Stimulated activated CD4-positive, alpha-beta T cell treated with anti-CD3 and anti-CD28 coated beads, Interleukin-4, amount 100 ng/mL, for 48 hours (primary cell): ENCODE measurements around the gene EFNA5.

Source experiments
- DNase-seq, 2 donors: peaks; one replicate each; pipeline ENCODE4 v3.0.0-alpha.2; 2020; ENCODE audit warnings: low read depth in 2 of 2

The EFNA5 gene

DNA sequence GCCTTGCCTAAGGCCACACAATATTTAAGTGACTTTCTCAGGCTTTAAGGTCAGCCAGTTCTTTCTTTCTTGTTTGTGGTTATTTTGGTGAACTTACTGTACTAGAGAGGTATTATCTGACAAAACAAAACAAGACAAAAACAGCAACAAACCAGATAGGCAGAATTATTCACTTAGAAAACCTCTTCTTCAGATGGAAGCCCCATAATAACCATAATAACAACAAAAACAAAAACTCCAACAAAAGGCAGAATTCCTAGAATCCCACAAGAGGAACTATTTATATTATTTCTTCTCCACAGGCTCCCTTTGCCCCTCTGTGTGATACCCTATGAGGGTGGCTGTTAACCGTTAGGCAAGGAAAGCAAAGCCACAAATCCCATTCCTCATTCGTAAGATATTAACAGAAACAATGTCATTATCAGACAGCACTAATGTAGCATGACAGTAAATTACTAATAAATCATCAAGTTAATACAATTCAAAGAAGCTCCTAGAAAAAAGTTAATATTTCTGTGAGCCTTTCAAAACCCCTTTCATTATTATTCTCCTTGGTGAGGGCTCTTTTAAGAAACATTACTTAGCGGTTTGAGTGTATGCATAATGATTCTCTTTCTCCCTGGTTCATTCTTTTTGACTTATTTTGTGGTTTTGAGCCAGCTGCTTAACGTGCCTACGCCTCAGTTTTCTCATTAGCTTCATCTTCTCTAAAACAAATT, 274.9 kb downstream of the EFNA5 start:
- no peak for DNase-seq

DNA sequence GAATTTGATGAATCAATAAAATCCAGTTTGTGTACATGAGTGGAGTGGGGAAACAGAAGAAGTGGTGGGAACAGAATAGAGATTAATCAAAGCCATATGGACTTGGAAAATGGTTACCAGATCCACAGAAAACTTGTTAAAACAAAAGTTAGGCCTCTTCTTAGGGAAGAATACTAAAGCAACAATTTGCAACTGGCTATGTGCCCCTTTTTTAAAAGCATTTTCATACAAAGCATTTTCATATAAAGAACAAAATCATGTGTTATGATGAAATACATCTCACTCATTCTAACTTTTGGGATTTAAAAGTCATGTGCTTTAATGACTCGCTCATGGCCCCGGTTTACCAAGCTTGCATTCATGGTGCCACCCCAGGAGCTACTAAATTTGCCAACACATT, 276.9 kb downstream of the EFNA5 start:
- DNase-seq = no peak

DNA sequence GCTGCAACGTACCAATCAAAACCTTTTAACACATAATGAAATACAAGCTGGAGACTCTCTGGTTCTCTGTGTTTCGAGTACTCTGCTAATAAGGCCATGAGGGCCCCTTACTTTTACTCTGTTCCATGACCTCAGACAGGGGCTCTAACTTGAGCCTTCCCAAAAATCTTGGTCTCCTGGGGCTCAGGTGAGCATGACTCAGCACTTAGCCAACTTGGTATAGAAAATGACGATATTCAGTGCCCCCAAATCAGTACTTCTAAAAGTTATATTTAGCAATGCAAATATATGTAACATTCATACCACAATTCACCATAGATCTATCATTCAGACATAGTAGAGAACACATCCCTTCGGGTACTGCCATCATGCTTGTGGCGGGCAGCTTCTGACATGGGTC, 278.9 kb downstream of the EFNA5 start:
- no peak for DNase-seq

DNA sequence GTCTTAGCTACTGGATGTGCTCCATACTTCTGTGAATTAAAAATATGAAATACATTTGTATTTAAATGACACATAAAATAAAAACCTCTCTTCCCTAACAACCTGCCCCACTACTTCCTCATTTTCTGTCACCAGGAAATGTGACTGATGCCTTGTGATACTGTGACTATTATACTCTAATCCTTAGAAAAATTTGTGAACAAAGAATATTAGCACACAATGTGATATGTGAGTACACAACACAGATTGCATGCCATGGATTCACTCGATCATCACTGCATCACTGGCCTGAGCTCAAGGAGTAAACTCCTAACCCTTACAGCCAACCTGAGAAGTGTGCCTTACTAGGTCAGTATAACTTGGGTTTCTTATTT, 281.0 kb downstream of the EFNA5 start:
- DNase-seq = no peak

DNA sequence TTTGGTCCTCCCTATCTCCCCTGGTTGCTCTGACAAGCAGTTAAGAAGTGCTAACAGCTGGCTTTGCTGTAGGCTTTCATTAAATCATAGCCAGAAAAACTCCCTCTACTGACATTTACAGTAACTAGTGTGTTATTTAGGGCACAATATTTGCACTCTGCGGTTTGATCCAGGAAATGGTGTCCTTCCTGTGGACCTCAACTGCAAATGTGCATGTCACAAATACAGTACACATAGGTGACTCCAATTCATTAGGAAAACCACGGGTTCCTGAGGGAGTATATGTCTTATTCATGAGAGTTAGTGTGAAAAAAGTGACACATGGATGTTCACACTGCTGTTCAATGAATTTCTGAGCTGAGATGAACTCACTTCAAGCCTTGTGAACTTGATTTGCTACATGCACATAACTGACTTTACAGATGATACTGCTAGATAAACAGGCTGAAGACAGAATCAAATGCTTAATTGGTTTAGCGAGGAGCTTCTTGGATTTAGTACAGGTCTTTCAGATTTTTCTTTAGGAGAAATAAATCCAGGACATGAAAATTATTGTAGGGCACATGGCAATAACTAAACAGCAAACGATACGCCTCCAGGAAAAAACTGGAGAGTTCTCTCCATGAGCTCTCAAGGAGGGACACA, 281.5 kb downstream of the EFNA5 start:
- DNase-seq = no peak

DNA sequence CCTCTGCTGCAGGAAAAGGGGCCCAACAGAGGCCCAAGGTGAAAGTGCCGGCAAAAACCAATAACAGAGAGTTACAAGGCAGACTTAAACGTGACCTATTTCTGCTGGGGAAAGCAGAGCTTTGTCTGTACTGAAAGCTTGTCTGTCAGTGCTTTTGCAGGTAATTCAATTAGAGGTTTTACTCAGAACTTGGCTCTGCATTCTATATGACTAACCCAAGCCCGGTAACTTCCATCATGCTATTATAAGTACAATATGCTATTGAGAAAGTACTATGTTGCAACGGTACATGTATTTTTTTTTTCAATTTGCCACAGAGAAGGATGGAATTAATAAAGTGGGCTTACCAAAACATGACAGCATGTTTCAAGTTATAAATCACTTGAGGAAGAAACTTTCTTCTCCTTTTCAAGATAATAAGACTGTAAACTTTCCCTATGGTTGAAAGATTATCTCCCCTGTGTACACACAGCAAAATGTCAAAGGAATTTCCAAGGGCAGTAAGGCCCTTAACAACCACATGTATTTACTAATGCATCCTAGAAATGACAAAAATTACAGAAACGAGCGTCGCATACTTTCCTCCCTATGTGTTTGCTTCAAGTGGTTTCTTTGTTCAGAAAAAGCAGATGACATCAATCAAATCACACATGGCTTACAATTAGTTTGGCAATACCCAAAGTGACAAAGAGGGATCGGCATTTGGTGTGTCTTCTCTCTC, 282.4 kb downstream of the EFNA5 start:
- DNase-seq = no peak

DNA sequence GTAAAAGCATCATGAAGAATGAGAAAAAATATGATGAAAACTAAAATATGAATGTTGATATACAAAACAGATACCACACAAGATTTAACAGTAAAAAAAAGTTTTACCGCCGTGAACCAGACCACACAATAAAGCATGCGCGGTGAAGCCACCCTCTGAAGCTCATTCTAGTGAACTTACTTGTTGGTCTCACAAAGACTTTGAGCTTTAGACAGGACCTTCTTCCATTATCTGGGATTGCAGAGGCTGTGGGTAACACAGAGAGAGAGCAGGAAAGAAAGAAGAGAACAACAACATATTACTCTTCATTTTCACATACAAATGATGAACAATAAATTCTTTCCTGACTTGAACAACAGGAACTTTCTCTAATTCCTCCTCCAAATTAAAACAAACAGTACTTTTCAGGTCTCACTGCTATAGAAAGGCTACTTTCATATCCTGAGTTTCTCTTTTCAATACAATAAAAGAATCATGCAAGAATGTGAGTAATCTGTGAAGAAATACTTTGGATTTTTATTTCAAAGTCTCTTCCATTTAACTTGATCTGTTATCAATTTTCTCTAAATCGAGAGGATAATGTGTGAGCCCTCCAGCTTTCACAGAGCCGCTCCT, 283.1 kb downstream of the EFNA5 start:
- DNase-seq = no peak

DNA sequence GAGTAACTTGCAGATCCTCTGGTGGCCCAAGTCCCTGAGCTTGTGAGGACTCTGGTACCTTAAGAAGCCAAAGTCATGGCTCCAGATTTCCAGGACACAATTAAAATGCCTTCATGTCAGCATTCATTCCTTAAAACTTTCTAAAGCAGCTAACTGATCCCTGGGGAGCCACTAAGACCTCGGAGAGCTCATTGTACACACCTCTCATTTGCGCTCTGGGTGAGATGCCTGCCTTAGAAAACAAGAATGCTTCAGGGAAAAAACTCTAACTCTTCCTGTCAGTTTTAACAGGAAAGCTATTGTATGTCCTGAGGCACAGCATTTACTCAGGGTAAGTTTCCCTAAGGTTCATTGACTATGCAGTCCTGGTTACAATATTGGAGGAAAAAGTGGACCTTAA, 285.0 kb downstream of the EFNA5 start:
- no peak for DNase-seq

DNA sequence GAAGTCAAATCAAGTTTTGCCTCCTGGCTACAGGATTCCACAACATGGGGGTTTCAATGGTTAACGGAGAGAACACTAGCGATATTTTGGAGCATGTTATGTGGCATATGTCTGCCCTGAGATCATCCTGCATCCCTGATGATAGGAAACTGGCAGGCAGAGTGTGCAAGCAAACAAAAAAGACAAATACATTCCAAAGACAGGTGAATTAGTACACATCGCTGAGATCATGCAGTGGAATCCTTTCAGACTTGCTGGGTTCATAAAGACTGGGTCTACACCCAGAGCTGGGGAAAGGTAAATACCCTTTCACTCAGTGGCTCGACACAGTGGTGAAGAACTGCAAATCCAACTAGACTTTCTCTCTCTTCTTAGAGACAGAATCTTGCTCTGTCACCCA, 286.5 kb downstream of the EFNA5 start:
- DNase-seq = no peak

DNA sequence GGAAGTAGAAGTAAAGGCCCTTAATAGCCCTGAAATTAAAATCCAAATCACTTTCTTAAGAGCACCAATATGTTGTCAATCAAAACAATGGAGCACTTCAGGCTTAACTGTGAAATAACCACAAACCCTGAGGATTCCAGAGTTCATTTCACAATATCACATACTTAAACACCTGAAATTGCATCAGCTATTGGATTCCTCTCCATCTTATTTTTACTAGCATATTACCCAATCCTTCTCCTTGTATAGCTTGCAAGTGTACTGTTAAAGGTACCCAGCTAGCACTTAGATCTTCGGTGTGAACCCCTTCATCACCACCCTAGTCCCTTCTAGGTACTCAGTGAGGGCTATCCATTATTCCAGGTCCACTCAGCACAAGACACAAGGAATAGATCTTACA, 287.3 kb downstream of the EFNA5 start:
- no peak for DNase-seq

DNA sequence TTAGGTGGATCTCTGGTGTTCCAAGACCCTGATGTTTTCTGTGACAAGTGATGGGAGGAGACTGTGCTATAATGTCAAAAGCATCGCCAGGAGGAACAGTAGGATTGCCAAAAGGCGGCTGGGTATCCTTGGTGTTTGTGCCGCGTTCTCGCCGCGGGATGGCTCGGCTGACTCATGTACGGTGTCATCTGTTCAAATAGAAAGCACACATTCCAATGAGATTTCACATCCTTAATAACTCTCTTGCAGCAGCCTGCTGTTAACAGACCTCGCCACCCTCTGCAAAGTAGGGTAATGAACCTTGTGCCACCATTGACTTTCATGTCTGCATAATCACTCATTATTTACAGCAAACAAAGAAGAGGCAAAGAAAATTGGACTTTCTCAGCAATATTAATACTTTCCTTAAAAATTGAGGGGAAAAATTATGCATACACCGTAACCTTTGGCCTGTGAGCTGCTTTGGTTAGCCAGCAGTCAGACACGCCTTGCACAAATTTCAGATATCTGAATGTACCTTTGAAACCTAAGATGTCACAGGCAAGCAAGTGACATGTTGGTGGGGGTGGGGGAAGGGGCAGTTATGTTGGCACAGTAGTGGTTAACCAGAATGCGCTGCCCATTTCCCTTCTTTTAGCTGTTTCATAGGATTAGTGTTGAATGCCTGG, 289.4 kb downstream of the EFNA5 start:
- no peak for DNase-seq

DNA sequence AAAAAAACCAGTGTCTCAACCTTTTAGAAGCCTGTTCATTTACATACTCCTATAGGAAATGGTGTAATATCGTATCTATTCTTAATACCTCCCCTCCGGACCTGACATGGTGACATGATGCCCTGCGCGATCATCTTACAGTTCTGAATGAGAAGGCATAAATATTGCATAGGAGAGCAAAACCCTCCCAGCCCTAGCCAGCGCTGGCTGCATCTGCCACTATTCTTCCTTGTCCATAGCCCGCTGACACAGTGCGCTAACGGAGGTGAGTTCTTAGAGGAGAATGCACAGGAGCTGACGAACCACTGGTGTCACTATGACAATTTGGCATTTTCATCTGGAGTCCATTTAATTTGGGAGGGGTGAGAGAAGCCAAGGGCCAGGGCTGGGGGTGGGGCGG, 290.1 kb downstream of the EFNA5 start:
- no peak for DNase-seq

DNA sequence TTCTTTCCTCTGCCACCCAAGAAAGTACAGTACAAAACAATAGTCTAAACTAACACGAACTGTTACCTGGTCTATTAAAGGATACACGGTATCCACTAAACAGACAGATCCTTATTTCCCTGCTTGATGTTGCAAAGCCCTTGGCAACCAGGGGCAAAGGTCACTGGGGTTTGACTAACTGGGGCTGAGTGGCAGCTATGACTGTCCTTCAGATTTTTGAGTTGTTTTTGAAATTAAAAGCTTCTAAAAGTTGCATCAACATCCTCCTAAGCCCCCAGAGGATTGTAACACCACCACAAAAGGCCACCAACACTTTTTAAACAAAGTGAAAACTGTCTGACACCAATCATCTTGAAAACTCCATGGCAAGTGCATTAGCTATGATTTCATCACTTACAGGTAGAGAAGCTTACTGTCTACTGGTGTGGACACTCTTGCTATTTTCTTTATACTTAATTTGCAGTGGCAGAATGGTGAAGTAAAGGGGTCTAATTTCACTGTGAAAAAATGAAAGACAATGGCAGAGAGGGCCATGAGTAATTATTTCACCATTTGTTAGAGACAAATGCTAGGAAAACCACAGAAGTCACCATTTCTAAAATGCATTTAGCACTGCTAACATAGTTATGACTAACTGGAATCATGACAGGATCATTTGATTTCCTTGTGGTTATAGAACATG, 292.4 kb downstream of the EFNA5 start:
- DNase-seq = no peak

DNA sequence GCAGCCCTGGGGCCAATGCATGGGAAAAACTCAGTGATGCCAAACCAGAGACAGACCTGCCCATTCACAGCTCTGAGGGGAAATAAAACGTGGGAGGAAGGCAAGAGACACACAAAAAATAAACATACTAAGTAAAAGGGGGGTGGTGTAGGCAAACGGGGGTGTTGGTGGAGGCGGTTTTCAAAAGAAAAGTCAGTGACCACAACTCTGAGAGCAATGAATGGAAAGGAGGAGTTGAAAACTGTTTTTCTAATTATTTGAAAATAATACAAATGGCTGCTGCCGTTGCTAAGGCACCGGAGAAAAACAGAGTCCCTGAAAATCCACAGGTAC, 293.5 kb downstream of the EFNA5 start:
- no peak for DNase-seq

DNA sequence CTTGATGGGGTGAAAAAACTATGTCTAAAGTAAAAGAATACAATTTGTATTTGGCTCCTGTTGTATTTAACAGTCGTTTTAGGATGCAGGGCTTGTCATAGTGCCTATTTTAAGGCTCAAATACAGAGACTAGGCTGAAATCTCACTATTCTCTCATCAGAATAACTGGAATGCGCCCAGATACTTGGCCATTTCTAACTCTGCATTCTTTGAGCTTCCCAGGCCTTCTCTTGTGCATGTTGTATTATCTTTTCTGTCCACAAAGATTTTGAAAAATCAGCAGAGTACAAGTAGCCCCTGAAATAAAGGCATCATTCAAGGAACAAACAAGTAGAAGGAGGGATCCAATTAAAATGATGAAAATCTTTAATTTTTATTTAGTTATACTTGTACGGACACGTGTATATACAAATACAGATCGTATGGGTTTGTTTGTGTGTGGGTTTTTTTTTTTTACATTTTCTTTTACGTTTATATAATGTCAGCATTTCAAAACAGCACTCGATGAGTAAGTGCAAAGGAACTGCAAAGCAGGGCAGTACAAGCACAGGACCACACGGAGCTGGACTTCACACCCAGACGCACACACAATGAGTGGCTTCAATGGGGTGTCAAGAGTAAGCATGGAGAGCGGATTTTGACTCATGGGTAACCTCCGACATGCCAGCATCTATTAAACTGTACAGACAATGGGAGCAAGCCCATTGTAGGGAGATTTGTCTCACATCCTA, 294.0 kb downstream of the EFNA5 start:
- no peak for DNase-seq

DNA sequence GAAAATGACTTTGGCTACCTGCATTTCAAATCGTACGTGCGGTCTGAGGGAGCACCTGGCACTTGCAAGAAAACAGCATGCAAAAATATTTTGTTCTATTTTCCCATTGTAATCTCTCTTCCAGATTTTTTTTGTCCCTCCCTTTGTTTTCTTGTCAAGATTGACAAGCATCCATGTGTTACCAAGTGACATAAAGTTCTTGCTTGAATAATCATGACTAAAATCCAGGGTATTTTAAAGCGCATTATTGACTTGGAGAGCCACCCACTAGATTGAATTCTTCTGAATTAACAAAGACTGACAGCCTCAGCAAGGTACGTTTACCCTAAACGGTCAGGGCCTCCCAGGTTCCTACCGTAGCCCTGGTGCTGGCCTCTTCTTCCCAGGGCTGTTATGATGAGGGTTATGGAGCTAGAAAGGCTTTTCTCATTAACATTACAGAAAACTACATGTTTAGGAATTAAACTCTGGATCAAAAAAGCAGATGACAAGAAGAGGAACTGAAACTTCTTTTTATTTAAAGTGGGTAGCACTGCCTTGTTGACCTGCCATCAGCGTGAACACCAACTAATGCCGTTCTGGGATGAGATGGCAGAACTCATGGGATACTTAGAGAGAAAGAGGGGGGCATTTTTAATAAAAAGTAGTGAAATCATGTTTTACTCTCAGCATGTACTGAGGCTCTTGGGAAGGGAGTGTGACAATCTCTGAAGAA, 297.0 kb downstream of the EFNA5 start:
- DNase-seq = no peak

DNA sequence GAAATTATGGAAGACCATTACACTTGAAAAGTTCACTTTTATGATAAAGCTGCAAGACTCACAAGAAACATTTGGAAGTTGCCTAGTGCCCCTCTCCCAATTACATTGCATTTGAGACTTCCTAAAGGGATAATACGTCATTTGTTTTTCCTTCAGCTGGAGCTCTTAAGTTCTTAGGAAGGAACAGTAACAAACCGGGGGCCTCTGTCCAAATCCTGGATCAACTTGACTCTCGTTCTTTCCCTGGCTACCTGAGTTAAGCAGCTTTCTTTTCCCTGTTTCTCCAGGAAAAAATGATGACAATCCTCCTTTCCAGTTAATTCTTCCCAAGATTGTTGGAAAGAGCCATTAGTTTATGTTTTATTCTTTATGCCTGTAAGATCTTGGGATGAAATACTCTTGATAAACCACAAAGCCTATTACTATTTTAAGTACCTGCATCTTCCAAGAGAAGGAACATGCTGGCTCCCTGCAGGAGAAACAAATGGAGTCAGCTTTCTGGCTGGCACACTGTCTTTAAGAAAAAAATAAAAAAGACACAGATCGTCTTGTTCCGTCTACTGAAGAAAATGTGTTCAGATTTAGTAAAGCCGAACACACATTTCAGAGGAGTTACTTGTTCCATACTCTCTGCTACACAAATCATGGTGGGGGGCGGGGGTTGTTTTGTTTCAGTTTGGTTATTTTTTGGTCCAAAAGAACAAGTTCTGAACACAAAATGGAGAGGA, 297.9 kb downstream of the EFNA5 start:
- DNase-seq = no peak

DNA sequence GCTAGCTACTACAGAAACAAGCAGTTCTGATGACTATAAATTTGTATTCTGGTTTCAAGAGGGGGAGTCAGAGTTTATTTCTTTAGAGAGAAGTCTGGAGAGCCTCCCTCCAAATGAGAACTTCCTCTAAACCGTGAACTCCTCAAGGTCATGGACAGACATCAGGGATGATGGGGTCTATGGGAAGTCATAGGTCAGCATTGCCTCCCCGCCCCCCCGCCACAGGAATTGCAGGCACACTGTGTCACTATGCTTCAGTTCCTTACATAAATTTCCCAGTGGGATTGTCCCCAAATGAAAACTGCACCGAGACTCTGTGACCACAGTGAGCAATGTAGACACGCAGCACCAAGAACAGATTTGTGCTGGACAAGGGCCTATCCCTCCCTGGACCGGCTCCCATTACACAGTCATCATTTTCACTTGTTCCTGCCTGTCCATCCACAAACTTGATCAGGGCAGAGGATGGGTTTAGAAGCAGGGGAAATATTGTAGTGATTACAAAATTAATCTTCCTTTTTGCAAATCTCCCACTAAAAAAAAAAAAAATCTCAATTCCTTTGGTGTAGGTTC, 300.3 kb downstream of the EFNA5 start:
- DNase-seq = no peak

DNA sequence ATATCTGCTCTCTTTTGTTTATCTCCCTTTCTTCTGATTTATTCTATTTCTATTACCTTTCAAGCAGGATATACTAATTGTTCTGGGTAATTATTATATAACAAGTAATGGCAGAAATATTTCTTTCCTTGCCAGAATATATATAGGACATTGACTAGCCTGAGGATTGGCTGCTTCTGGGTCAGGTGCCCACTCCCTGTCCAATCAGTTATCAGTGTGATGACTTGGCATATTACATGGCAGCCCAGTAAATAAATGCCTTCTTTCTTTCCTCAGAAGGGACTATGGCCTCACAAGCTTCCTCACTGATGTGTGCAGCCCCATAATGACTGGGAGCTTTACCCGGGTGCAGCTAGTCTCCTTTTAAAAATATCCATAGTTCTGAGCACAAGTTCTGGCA, 301.1 kb downstream of the EFNA5 start:
- no peak for DNase-seq
